H1 (cell line): ENCODE measurements around the gene CAPN13. TPM values are rescaled to one million over a fixed set of nuclear protein-coding genes. Genes with fewer than 3 reads are reported as not detected.

Experiments used
- CTCF ChIA-PET: fragments of 300-600 bp; sonication (Branson Sonifier 250); formaldehyde crosslinking; loops from one replicate; lab custom pipeline; 2021; ENCODE audit not compliant: partially characterized antibody; lab: Charles Lee
- POLR2A ChIA-PET: fragments of 300-600 bp; sonication (Branson Sonifier 250); formaldehyde crosslinking; loops from one replicate; lab custom pipeline; 2021; ENCODE audit warnings: inconsistent platforms; ENCODE audit not compliant: partially characterized antibody; lab: Charles Lee
- DNase-seq, 2 experiments: peaks; one replicate each; pipeline versions ENCODE4 v3.0.0 to v3.0.0-alpha.2; 2010 to 2022; ENCODE audit warnings: low spot score in 2 of 2, low read depth in 1 of 2, mixed read lengths in 1 of 2
- FAIRE-seq: peaks from 2 replicates; lab custom pipeline; 2011; peaks lifted over from hg19 to GRCh38; lab: Jason Lieb, UNC
- H2AFZ ChIP-seq: 2 replicates; pipeline ENCODE4 v1.8.1; 2012; ENCODE audit warnings: low read length, inconsistent platforms
- H2AK5ac ChIP-seq: 2 replicates; pipeline ENCODE4 v1.6.1; 2013; ENCODE audit warnings: low read depth, low read length
- H2BK120ac ChIP-seq: replicated peaks from 2 replicates; pipeline ENCODE3; 2013; ENCODE audit warnings: low read depth, low read length, inconsistent platforms
- H2BK12ac ChIP-seq: 2 replicates; pipeline ENCODE4 v1.6.1; 2013; ENCODE audit warnings: low read depth, low read length
- H2BK15ac ChIP-seq: 2 replicates; pipeline ENCODE4 v1.6.1; 2013; ENCODE audit warnings: low read length
- H2BK20ac ChIP-seq: 2 replicates; pipeline ENCODE4 v1.6.1; 2013; ENCODE audit warnings: low read length
- H2BK5ac ChIP-seq: 2 replicates; pipeline ENCODE4 v1.6.1; 2013; ENCODE audit warnings: low read depth, low read length
- H3K14ac ChIP-seq: 2 replicates; pipeline ENCODE4 v1.6.1; 2013; ENCODE audit warnings: inconsistent platforms; ENCODE audit not compliant: insufficient read length
- H3K18ac ChIP-seq: 2 replicates; pipeline ENCODE4 v1.6.1; 2013; ENCODE audit warnings: low read length; ENCODE audit errors: extremely low read depth
- H3K23ac ChIP-seq: 2 replicates; pipeline ENCODE4 v1.6.1; 2013; ENCODE audit warnings: inconsistent platforms; ENCODE audit not compliant: insufficient read length
- H3K23me2 ChIP-seq: 2 replicates; pipeline ENCODE4 v1.6.1; 2013; ENCODE audit warnings: low read depth, low read length
- H3K27ac ChIP-seq: 2 replicates; pipeline ENCODE4 v1.6.1; 2011; ENCODE audit warnings: low read depth, low read length, inconsistent platforms
- H3K27me3 ChIP-seq, 4 experiments: replicated peaks in 1 of 4; 1 replicate in 1 of 4; 2 replicates in 3 of 4; pipeline versions ENCODE4 v1.6.1 to v1.8.1; 2011 to 2013; ENCODE audit warnings: low read length in 3 of 4, mild to moderate bottlenecking in 3 of 4, inconsistent platforms in 2 of 4, mixed read lengths in 2 of 4, moderate library complexity in 1 of 4; ENCODE audit not compliant: control insufficient read depth in 3 of 4, insufficient read depth in 3 of 4; ENCODE audit errors: extremely low read depth in 1 of 4
- H3K36me3 ChIP-seq, 4 experiments: 2 replicates each; pipeline versions ENCODE4 v1.6.1 to v1.8.1; 2011 to 2013; ENCODE audit warnings: mild to moderate bottlenecking in 4 of 4, low read length in 3 of 4, moderate library complexity in 2 of 4, control low read depth in 1 of 4, inconsistent platforms in 1 of 4; ENCODE audit not compliant: insufficient read depth in 4 of 4, control insufficient read depth in 2 of 4
- H3K4ac ChIP-seq: replicated peaks from 2 replicates; pipeline ENCODE3; 2013; ENCODE audit warnings: low read length, low read depth, mixed read lengths, inconsistent platforms; ENCODE audit not compliant: insufficient read length
- H3K4me1 ChIP-seq, 4 experiments: replicated peaks in 1 of 4; 1 replicate in 1 of 4; 2 replicates in 3 of 4; pipeline versions ENCODE4 v1.6.1 to v1.8.1; 2011 to 2013; ENCODE audit warnings: low read length in 3 of 4, inconsistent platforms in 2 of 4, mixed read lengths in 1 of 4; ENCODE audit not compliant: insufficient read depth in 4 of 4, control insufficient read depth in 3 of 4
- H3K4me2 ChIP-seq, 2 experiments: 2 replicates each; pipeline versions ENCODE4 v1.6.1 to v1.8.1; 2011 to 2013; ENCODE audit warnings: low read depth in 2 of 2, low read length in 2 of 2, control low read depth in 1 of 2, inconsistent platforms in 1 of 2, mild to moderate bottlenecking in 1 of 2; ENCODE audit not compliant: insufficient read depth in 1 of 2
- H3K4me3 ChIP-seq, 4 experiments: fragments of 200-600, 300-600 bp in 1 of 4; sonication (generic), shearing (Covaris generic), sonication (Bioruptor Twin) in 1 of 4; 2 replicates each; pipeline versions ENCODE4 v1.5.1 to v1.8.1; 2011 to 2016; ENCODE audit warnings: low read length in 4 of 4, low read depth in 3 of 4, control low read depth in 2 of 4, inconsistent platforms in 2 of 4, mild to moderate bottlenecking in 2 of 4, mixed read lengths in 1 of 4, moderate library complexity in 1 of 4; ENCODE audit not compliant: insufficient read depth in 2 of 4; ENCODE audit errors: extremely low read depth in 1 of 4
- H3K56ac ChIP-seq: replicated peaks from 2 replicates; pipeline ENCODE3; 2013; ENCODE audit warnings: low read depth, mild to moderate bottlenecking, mixed read lengths, low read length, inconsistent platforms; ENCODE audit not compliant: insufficient read length
- H3K79me1 ChIP-seq: 2 replicates; pipeline ENCODE4 v1.6.1; 2013; ENCODE audit warnings: low read depth, low read length, control low read depth
- H3K79me2 ChIP-seq, 2 experiments: 2 replicates each; pipeline versions ENCODE4 v1.6.1 to v1.8.1; 2012 to 2013; ENCODE audit warnings: low read length in 2 of 2, mild to moderate bottlenecking in 2 of 2, inconsistent platforms in 1 of 2; ENCODE audit not compliant: insufficient read depth in 2 of 2, control insufficient read depth in 1 of 2
- H3K9ac ChIP-seq, 4 experiments: replicated peaks in 1 of 4; 1 replicate in 1 of 4; 2 replicates in 3 of 4; pipeline versions ENCODE4 v1.6.1 to v1.8.1; 2011 to 2013; ENCODE audit warnings: low read depth in 3 of 4, low read length in 3 of 4, control low read depth in 2 of 4, mild to moderate bottlenecking in 2 of 4, moderate library complexity in 2 of 4, inconsistent platforms in 1 of 4; ENCODE audit errors: extremely low read depth in 1 of 4
- H3K9me3 ChIP-seq, 2 experiments: 2 replicates each; pipeline versions ENCODE4 v1.6.1 to v1.8.1; 2012 to 2013; ENCODE audit warnings: mild to moderate bottlenecking in 2 of 2, moderate library complexity in 2 of 2, control low read depth in 1 of 2, inconsistent platforms in 1 of 2, low read depth in 1 of 2, low read length in 1 of 2, mixed read lengths in 1 of 2; ENCODE audit not compliant: insufficient read depth in 2 of 2
- H4K20me1 ChIP-seq, 2 experiments: replicated peaks in 1 of 2; 2 replicates each; pipeline versions ENCODE3 to v1.8.1; 2011 to 2013; ENCODE audit warnings: inconsistent platforms in 2 of 2, low read length in 2 of 2, mild to moderate bottlenecking in 1 of 2; ENCODE audit not compliant: insufficient read depth in 2 of 2, control insufficient read depth in 1 of 2
- H4K5ac ChIP-seq: 2 replicates; pipeline ENCODE4 v1.6.1; 2013; ENCODE audit warnings: low read length, low read depth, mixed read lengths, inconsistent platforms; ENCODE audit not compliant: insufficient read length
- H4K8ac ChIP-seq: 2 replicates; pipeline ENCODE4 v1.8.0; 2013; ENCODE audit warnings: mild to moderate bottlenecking, moderate library complexity, low read length, inconsistent platforms; ENCODE audit not compliant: insufficient read depth; ENCODE audit errors: extremely low read depth
- H4K91ac ChIP-seq: replicated peaks from 2 replicates; pipeline ENCODE3; 2013; ENCODE audit warnings: low read length, mixed read lengths, inconsistent platforms; ENCODE audit not compliant: insufficient read length
- ASH2L ChIP-seq: fragments of 200-600, 300-600 bp; sonication (generic); IDR thresholded peaks from one replicate; pipeline ENCODE4 v1.7.1; 2017; ENCODE audit warnings: low read length
- CHD2 ChIP-seq: IDR thresholded peaks from 2 replicates; pipeline ENCODE4 v1.6.1; 2012; ENCODE audit warnings: low read length, improper control_type of control experiment
- GTF2F1 ChIP-seq: IDR thresholded peaks from 2 replicates; pipeline ENCODE4 v1.6.1; 2012; ENCODE audit warnings: low read depth, low read length, improper control_type of control experiment, borderline replicate concordance
- JUND ChIP-seq: IDR thresholded peaks from 2 replicates; pipeline ENCODE4 v1.6.1; 2011; ENCODE audit warnings: mild to moderate bottlenecking, improper control_type of control experiment, low read length
- KDM5A ChIP-seq: fragments of 200-600 bp; IDR thresholded peaks from 2 replicates; pipeline ENCODE4 v1.7.1; 2012; ENCODE audit warnings: mild to moderate bottlenecking, low read length, inconsistent platforms, mixed read lengths
- NRF1 ChIP-seq: IDR thresholded peaks from 2 replicates; pipeline ENCODE4 v1.6.1; 2011; ENCODE audit warnings: mild to moderate bottlenecking, low read depth, low read length, improper control_type of control experiment
- PHF8 ChIP-seq: fragments of 200-600 bp; sonication (generic); conservative IDR thresholded peaks from 2 replicates; pipeline ENCODE4 v1.7.1; 2012; ENCODE audit warnings: low read depth, mild to moderate bottlenecking, inconsistent platforms, low read length, moderate library complexity
- POU5F1 ChIP-seq: IDR thresholded peaks from 2 replicates; pipeline ENCODE4 v1.6.1; 2011; ENCODE audit warnings: low read depth, mild to moderate bottlenecking, low read length, moderate library complexity
- SIRT6 ChIP-seq: IDR thresholded peaks from one replicate; pipeline ENCODE4 v1.7.1; 2012; ENCODE audit warnings: low read length, inconsistent platforms
- SP1 ChIP-seq: IDR thresholded peaks from 2 replicates; pipeline ENCODE4 v1.6.1; 2011; ENCODE audit warnings: low read depth, low read length
- SP2 ChIP-seq: IDR thresholded peaks from 2 replicates; pipeline ENCODE4 v1.6.1; 2012; ENCODE audit warnings: mild to moderate bottlenecking, low read length, inconsistent platforms
- SP4 ChIP-seq: IDR thresholded peaks from 2 replicates; pipeline ENCODE4 v1.6.1; 2012; ENCODE audit warnings: low read length, inconsistent platforms
- SUZ12 ChIP-seq: fragments of 200-600 bp; sonication (generic); IDR thresholded peaks from 2 replicates; pipeline ENCODE4 v1.6.1; 2012; ENCODE audit warnings: mild to moderate bottlenecking, inconsistent platforms, low read length, moderate library complexity, mixed read lengths
- TBP ChIP-seq: IDR thresholded peaks from 2 replicates; pipeline ENCODE4 v1.6.1; 2011; ENCODE audit warnings: low read depth, low read length, improper control_type of control experiment
- TEAD4 ChIP-seq: IDR thresholded peaks from 2 replicates; pipeline ENCODE4 v1.6.1; 2012; ENCODE audit warnings: low read depth, low read length, inconsistent platforms, mixed read lengths
- WGBS, 2 experiments: shearing (Covaris generic) in 1 of 2; methylation state at CpG; one replicate each; pipeline versions ENCODE4 v1.1.6 to v1.1.7; 2013 to 2015; ENCODE audit warnings: low lambda C conversion rate in 2 of 2, mixed read lengths in 2 of 2, inconsistent platforms in 1 of 2, low coverage in 1 of 2, missing lambda C conversion rate in 1 of 2; ENCODE audit not compliant: insufficient replicate concordance in 2 of 2, insufficient coverage in 1 of 2, insufficient read length in 1 of 2; ENCODE audit errors: extremely low coverage in 1 of 2, missing lambda C conversion rate in 1 of 2; 5-methylcytosine and 5-hydroxymethylcytosine counted together
- polyA plus RNA-seq, 7 experiments: library from polyadenylated mRNA; depleted of rRNA in 3 of 7; stranded (reverse) in 5 of 7; unstranded in 2 of 7; fragments of >200 nt in 5 of 7; fragments of 200-250 nt in 2 of 7; gene quantifications; 1 replicate in 5 of 7; 2 replicates in 1 of 7; 4 replicates in 1 of 7; pipeline versions ENCODE4 v1.2.1 to v1.2.3, GENCODE V29; 2011 to 2013; ENCODE audit warnings: missing spikeins in 2 of 7, mixed read lengths in 2 of 7
- total RNA-seq: library from RNA; stranded (reverse); fragmentation: NEBNext Ultra II Directional; extraction: Animal tissue kit (Norgen Biotek cat#: 25700); gene quantifications from 2 replicates; pipeline ENCODE4 v1.2.1, GENCODE V29; 2021
- TF ChIP-seq, protein P1 (sequence below): IDR thresholded peaks from 2 replicates; pipeline ENCODE4 v1.6.1; 2011; ENCODE audit warnings: low read length, improper control_type of control experiment

CAPN13 gene
- total and polyA plus RNA-seq, 2 of the 8 experiments (the other 6 are each of a cell fraction or from before 2014, with no cell fraction given) = 2.4 TPM

DNA sequence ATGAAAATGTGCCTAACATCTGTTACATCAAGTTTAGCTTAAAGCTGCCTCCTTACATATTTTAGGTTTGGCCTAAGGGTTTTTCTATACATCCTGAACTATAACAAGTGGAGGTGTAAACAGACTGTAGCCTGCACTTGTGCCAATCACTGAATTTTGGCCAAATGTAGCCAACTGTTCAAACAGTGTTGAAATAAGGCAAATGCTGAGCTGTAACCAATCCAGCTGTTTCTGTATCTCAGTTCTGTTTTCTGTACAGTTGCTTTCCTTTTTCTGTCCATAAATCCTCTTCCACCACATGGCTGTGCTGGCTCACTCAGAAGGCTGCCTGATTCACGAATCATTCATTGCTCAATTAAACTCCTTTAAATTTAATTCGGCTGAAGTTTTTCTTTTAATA is 19.2 kb upstream of the CAPN13 start:
- DNase-seq (no peak), FAIRE-seq (no peak)
- TF ChIP-seq TBP (no peak), JUND (no peak), SP1 (no peak), KDM5A (no peak), SIRT6 (no peak), CHD2 (no peak), PHF8 (no peak), SP4 (no peak), POU5F1 (no peak), NRF1 (no peak), GTF2F1 (no peak), TEAD4 (no peak), SP2 (no peak), ASH2L (no peak), SUZ12 (no peak)
- TF ChIP-seq, protein P1, sequence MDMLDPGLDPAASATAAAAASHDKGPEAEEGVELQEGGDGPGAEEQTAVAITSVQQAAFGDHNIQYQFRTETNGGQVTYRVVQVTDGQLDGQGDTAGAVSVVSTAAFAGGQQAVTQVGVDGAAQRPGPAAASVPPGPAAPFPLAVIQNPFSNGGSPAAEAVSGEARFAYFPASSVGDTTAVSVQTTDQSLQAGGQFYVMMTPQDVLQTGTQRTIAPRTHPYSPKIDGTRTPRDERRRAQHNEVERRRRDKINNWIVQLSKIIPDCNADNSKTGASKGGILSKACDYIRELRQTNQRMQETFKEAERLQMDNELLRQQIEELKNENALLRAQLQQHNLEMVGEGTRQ = no peak

More for the DNA sequence above, 19.2 kb upstream of the CAPN13 start:
- Histone ChIP-seq H4K91ac (no peak overlapping the region), H3K79me1 (no peaks in the 10 kb centered on the region), H3K23ac (no peak overlapping the region), H3K79me2 (no peaks in the 10 kb centered on the region), H3K4me2 (no peak overlapping the region), H2BK120ac (no peak overlapping the region), H3K56ac (no peak overlapping the region), H2AFZ (no peak overlapping the region), H3K9ac (no peak overlapping the region), H3K27ac (no peak overlapping the region), H4K5ac (no peak overlapping the region), H3K4me3 (no peak overlapping the region), H4K20me1 (no peaks in the 10 kb centered on the region), H2BK15ac (no peak overlapping the region), H3K9me3 (peaks cover 16 to 20% of the 10 kb centered on the region in 2 experiments; a peak in 2 of 4 replicates), H4K8ac (no peak overlapping the region), H2BK20ac (no peak overlapping the region), H3K36me3 (no peaks in the 10 kb centered on the region; a peak in 1 of 8 replicates), H2AK5ac (no peak overlapping the region), H3K18ac (no peak overlapping the region), H2BK5ac (no peak overlapping the region), H3K27me3 (no peaks in the 10 kb centered on the region; a peak in 1 of 7 replicates), H3K23me2 (no peaks in the 10 kb centered on the region), H3K4me1 (no peaks in the 10 kb centered on the region; a peak in 1 of 7 replicates), H3K14ac (no peak overlapping the region), H2BK12ac (no peak overlapping the region), H3K4ac (no peak overlapping the region)
- POLR2A ChIA-PET = no interaction called here
- CTCF ChIA-PET = interaction anchor here (0.5 to 1.1 kb wide), 4 partner anchors 35 to 1677 kb away, joined by 3 to 4 read pairs (median 3); no protein-coding TSS in a partner anchor
- 93% methylated on average over 2 of the region's 2 CpGs; no CpG with 5 or more reads in 1 of the 2 experiments for WGBS, 2 experiments
